GM19238 (cell line): ENCODE data around the gene NUP155.
A peak's percentile ranks its signal among the peaks of the same experiment; 100 is the strongest.
"Not testable (repeated sequence)": the region's sequence is repeated elsewhere in the genome, so short reads cannot be mapped to it uniquely, and the experiment has no call there.

ENCODE experiments used
- DNase-seq: peaks from one replicate; pipeline ENCODE4 v3.0.0; 2011; ENCODE audit warnings: low spot score; ENCODE audit not compliant: insufficient read length

Gene NUP155

GRCh38 chr5:37283214-37283820 is 87.6 kb downstream of the NUP155 start:
- DNase-seq: no peak

- no peak for DNase-seq
Measured at GRCh38 chr5:37275511-37275910, 95.4 kb downstream of the NUP155 start.

- DNase-seq: no peak
Measured at GRCh38 chr5:37272511-37272910, 98.4 kb downstream of the NUP155 start.

- DNase-seq: not testable (repeated sequence)
Measured at GRCh38 chr5:37268100-37268499, 102.8 kb downstream of the NUP155 start.

- DNase-seq: no peak
Measured at GRCh38 chr5:37255774-37256358, 115.0 kb downstream of the NUP155 start.

- no peak for DNase-seq
Measured at GRCh38 chr5:37254581-37254980, 116.3 kb downstream of the NUP155 start.

- no peak for DNase-seq
Measured at GRCh38 chr5:37251665-37252064, 119.2 kb downstream of the NUP155 start.

- no peak for DNase-seq
Measured at GRCh38 chr5:37249815-37250164, 121.1 kb downstream of the NUP155 start.

- peak; percentile 63 for DNase-seq
Measured at GRCh38 chr5:37248970-37249814, 121.7 kb downstream of the NUP155 start, which contains the start of gene CPLANE1. TSS of gene CPLANE1 (minus strand) at chr5:37249376. CDS start at chr5:37247698, 1,678 bp downstream.

GRCh38 chr5:37248421-37248969 is 122.4 kb downstream of the NUP155 start:
- no peak for DNase-seq

GRCh38 chr5:37247496-37247895 is 123.4 kb downstream of the NUP155 start:
- DNase-seq: no peak

GRCh38 chr5:37247036-37247435 is 123.9 kb downstream of the NUP155 start:
- no peak for DNase-seq
